AG04449 (cell line): Measurements from ENCODE around the gene LELP1.
"Not testable (repeated sequence)": the region's sequence is repeated elsewhere in the genome, so short reads cannot be mapped to it uniquely, and the experiment has no call there.

ENCODE experiments used
- CTCF ChIA-PET: fragments of 350-600 bp; formaldehyde crosslinking; extraction: SDS; loops from one replicate; lab custom pipeline; 2021; ENCODE audit warnings: antibody characterized with exemption; lab: Yijun Ruan, JAX
- POLR2A ChIA-PET: fragments of 400-600, 350-600 bp; formaldehyde crosslinking; extraction: SDS; loops from one replicate; lab custom pipeline; 2020; ENCODE audit warnings: antibody characterized with exemption, inconsistent platforms; lab: Yijun Ruan, JAX
- DNase-seq: peaks from one replicate; pipeline ENCODE4 v3.0.0-alpha.2; 2010; ENCODE audit warnings: low read depth, low spot score
- H3K4me3 ChIP-seq: 2 replicates; pipeline ENCODE4 v1.5.1; 2011; ENCODE audit warnings: low read depth, mild to moderate bottlenecking, control low read depth, low read length
- TF ChIP-seq, protein P1 (sequence below): IDR thresholded peaks from one replicate; pipeline ENCODE4 v1.5.1; 2011; ENCODE audit warnings: mild to moderate bottlenecking, moderate library complexity, low read length, control low read depth, inconsistent platforms; ENCODE audit not compliant: insufficient read depth; ENCODE audit errors: missing control alignments

LELP1 gene

DNA sequence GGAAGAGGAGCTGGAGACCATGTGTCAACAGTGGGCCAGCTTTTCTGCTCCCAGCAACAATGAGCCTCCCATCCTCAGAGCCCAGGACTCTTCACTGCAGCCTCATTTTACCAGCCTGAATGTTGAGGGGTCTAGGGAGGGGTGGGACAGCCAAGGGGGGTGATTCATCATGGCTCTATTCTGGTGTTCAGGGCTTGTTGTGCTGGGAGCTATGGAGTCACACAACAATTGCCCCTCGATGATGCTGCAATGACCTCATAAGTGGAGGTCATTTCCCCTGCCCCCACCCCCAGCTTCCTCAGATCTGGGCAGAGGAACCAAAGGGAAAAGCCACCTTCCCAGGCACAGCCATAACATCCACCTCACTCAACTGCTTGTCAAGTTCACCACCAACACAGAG, at the start of gene LELP1:
TSS of gene LELP1 (plus strand) at position 301 of the 400 bp plus-strand sequence. CDS start 1,278 bp downstream, outside the sequence.
- no peak for DNase-seq
- POLR2A ChIA-PET = no interaction called here
- CTCF ChIA-PET = no interaction called here

DNA sequence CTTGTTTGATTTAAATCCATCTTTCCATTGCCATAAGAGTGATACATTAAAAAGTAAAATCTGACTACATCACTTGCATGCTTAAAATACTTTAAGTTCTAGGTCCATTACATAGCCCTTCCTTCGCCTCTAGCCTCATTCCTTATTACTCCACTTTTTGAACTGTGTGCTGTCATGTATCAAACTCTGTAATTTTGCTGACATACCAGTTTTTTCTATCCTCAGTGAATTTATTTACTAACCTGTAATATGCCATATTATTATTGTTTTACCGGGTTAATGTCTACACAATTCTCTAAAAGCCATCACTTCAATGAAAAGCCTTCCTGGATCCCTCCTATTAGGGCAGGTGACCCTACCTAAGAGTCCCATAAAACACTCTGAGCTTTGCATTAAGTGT, 47.7 kb upstream of the LELP1 start:
- TF ChIP-seq, protein P1, sequence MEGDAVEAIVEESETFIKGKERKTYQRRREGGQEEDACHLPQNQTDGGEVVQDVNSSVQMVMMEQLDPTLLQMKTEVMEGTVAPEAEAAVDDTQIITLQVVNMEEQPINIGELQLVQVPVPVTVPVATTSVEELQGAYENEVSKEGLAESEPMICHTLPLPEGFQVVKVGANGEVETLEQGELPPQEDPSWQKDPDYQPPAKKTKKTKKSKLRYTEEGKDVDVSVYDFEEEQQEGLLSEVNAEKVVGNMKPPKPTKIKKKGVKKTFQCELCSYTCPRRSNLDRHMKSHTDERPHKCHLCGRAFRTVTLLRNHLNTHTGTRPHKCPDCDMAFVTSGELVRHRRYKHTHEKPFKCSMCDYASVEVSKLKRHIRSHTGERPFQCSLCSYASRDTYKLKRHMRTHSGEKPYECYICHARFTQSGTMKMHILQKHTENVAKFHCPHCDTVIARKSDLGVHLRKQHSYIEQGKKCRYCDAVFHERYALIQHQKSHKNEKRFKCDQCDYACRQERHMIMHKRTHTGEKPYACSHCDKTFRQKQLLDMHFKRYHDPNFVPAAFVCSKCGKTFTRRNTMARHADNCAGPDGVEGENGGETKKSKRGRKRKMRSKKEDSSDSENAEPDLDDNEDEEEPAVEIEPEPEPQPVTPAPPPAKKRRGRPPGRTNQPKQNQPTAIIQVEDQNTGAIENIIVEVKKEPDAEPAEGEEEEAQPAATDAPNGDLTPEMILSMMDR = no peak
- no peak for DNase-seq
- ChIA-PET CTCF (no interaction called here), POLR2A (no interaction called here)
- no peak overlapping the region for H3K4me3 ChIP-seq

More for the DNA sequence above, at the start of gene LELP1:
- TF ChIP-seq, protein P1 = no peak
- no peak within 1 kb of the TSS for H3K4me3 ChIP-seq

DNA sequence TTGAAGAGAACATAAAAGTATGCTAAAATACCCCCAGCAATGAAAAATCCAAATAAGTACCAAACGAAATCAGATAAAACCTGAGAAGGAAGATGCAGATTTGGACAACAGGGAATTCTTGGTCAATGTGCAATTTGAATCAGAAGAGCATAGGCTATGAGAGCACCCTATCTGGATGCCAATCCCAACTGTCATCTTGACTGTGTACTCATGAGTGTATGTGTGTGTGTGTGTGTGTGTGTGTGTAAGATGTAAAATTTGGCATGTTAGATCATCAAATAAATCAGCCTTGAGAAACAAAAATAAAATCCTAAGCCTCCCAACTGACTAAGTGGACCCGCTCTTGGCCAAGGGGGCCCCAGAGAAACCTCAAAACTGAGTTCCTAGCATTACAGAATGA, 34.5 kb upstream of the LELP1 start:
- TF ChIP-seq, protein P1 = no peak
- POLR2A ChIA-PET = no interaction called here
- DNase-seq = no peak
- no peak overlapping the region for H3K4me3 ChIP-seq
- CTCF ChIA-PET = no interaction called here

DNA sequence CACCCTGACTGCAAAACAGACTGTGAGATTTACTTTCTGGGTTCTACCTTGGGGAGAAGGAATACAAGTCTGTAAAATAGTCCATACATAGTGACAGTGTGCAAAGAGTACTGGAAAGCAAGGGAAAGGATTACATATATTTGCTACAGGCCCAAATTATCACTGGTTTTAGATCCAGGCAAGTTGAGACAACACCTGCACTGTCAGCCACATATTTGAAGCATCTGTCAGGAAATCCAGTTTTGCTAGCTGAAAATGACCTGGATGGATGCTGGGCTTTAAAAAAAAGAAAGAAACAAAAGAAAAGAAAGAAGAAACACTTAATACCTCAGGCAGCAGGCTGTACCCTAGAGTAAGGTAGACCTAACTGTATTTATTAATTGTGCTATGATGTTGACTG, 28.6 kb upstream of the LELP1 start:
- no peak overlapping the region for H3K4me3 ChIP-seq
- TF ChIP-seq, protein P1 = no peak
- ChIA-PET CTCF (no interaction called here), POLR2A (no interaction called here)
- no peak for DNase-seq

DNA sequence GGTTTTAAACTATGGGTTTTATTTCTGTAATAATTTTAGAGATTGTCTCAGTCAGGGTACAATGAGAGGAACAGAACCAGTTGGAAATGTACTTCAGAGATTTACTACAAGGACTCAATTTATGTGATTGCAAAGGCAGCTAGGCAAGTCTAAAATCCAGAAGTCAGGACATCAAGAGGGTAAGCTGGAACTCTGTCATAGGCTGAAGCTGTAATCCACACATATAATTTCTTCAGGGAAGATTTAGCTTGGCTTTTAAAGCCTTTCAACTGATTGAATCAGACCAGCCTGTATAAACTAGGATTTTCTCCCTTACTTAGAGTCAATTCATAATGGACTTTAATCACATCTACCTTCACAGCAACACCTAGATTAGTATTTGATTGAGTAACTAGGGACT, 24.3 kb upstream of the LELP1 start:
- CTCF ChIA-PET = no interaction called here
- TF ChIP-seq, protein P1 = no peak
- H3K4me3 ChIP-seq = no peak overlapping the region
- no peak for DNase-seq
- POLR2A ChIA-PET = no interaction called here

DNA sequence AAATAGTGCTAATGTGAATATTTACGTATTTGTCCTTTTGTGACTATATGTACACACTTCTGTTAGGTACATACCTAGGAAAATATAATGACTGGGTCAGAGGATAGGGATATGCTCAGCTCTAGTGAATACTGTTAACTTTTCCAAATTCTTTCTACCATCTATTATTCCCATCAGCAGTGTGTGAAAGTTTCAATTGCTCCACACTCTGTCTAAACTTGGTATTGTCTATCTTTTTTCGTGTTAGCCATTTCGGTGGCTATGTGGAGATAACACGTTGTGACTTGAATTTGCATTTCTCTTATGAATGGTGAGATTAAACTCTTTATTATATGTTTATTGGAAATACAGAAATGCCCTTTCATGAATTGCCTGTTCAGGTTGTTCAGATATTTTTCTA, 22.7 kb upstream of the LELP1 start:
- TF ChIP-seq, protein P1 = no peak
- no peak for DNase-seq
- no peak overlapping the region for H3K4me3 ChIP-seq
- ChIA-PET POLR2A (no interaction called here), CTCF (no interaction called here)

DNA sequence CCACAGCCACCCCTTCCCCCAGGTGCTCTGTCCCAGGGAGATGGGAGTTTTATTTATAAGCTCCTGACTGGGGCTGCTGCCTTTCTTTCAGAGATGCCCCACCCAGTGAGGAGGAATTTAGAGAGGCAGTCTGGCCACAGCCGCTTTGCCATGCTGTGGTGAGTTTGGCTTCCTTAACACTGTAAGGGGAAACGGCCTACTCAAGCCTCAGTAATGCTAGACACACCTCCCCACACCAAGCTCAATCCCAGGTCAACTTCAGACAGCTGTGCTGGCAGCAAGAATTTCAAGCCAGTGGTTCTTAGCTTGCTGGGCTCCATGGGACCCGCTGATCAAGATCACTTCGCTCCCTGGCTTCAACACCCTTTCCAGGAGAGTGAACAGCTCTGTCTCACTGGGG, 14.9 kb upstream of the LELP1 start:
- CTCF ChIA-PET, DNase-seq, POLR2A ChIA-PET, H3K4me3 ChIP-seq: not testable (repeated sequence)
